HFF-Myc (cell line): ENCODE measurements around the gene PRDX5.

Experiments
- DNase-seq: peaks from one replicate; pipeline ENCODE4 v3.0.0-alpha.2; 2011; ENCODE audit warnings: low read depth; ENCODE audit errors: extremely low read depth
- H3K4me3 ChIP-seq: replicated peaks from 2 replicates; pipeline ENCODE4 v1.5.1; 2011; ENCODE audit warnings: low read depth, mild to moderate bottlenecking, control low read depth, low read length
- CTCF ChIP-seq: IDR thresholded peaks from 2 replicates; pipeline ENCODE4 v1.5.1; 2012; ENCODE audit warnings: mild to moderate bottlenecking, low read depth, low read length, control low read depth; ENCODE audit errors: missing control alignments

Gene PRDX5

GRCh38 chr11:64278576-64279190 lies 39.2 kb upstream of the PRDX5 start:
- no peak for TF ChIP-seq CTCF

DNA sequence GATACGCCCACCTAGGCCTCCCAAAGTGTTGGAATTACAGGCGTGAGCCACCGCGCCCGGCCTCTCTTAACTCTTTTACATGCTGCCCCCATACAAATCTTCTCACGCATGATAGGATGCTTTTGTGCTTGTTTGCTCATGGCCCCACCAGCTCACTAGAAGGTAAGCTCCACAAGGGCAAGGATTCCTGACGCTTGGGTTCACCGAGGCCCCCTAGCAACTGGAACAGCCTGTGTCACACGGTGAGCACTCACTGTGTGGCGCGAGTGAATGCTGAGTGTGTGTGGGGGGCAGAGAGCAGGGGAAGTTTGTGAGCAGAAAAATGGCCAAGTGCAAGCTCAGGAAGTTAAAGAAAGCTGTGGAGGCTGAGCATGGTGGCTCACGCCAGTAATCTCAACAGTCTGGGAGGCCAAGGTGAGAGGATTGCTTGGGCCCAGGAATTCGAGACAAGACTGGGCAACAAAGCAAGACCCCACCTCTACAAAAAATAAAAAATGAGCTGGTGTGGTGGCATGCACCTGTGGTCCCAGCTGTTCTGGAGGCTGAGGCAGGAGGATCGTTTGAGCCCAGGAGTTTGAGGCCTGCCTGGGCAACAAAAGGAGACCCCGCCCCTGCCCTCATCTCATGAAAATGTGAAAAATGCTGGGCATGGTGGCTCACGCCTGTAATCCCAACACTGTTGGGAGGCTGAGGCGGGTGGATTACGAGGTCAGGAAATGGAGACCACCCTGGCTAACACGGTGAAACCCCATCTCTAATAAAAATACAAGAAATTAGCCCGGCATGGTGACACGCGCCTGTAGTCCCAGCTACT lies 35.8 kb upstream of the PRDX5 start:
- no peak for DNase-seq
- no peak overlapping the region for H3K4me3 ChIP-seq
- no peak for TF ChIP-seq CTCF

More at GRCh38 chr11:64278576-64279190, 39.2 kb upstream of the PRDX5 start:
- no peak for DNase-seq
- no peak overlapping the region for H3K4me3 ChIP-seq

GRCh38 chr11:64283092-64283491 lies 34.8 kb upstream of the PRDX5 start:
- no peak for DNase-seq
- no peak overlapping the region for H3K4me3 ChIP-seq
- TF ChIP-seq CTCF = no peak

- no peak for TF ChIP-seq CTCF
- peak within 1 kb of the TSS; percentile 70 for H3K4me3 ChIP-seq
- no peak for DNase-seq
These were observed 33.6 kb upstream of the PRDX5 start, which contains the start of gene BAD for GRCh38 chr11:64284048-64284961. BAD (minus strand) TSS chr11:64284665; CDS start chr11:64284368, 297 bp downstream.

DNA sequence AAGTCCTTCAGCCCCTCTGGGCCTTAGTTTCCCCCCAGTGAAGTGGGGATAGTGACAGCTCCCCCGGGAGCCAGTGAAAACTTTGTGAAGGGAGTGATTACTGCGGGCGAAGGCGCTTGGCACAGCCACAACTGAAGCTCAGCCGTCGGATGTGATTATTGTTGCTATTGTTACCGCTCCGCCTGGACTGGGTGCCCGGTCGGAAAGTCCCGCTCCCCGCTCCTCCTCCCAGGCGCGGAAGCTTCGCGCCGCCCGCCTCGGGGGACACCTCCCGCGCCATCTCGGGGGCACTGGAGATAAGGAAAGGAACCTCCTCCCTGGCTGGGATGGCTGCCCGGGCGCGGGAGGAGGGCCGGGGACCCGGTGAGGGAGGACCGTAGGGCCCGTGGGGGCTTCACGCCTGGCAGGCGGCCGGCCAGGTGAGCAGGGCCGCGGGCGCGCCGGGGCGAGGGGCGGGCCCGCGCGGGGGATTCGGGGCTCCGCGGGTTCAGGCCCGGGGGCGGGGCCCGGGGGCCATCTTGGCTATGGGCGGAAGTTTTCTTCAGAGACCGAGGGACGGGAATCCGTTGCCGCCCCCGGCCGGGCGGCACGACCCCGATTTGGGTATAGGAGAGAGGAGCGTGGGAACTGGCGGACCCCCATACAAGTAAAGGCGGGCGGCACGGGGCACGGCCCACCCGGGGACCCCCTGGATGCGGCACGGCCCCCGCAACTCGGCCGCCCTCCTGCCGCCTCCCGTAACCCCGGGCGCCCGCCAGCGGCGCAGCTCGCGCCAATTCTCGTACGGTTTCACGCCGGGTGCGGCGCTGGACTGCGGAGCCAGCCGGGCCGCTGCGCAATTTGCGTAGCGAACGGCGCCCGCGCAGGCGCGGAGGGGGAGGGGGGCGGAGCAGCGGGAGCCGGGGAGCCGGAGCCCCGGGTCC lies 32.7 kb upstream of the PRDX5 start, which contains the start of gene GPR137:
TSS of gene GPR137 (plus strand) at position 887 of the 923 bp plus-strand sequence. CDS start 677 bp downstream, outside the sequence.
- DNase-seq = no peak
- no peak for TF ChIP-seq CTCF
- peak within 1 kb of the TSS; percentile 70 for H3K4me3 ChIP-seq
